Measurements from ENCODE around the gene PCBD1.

Gene PCBD1

DNA sequence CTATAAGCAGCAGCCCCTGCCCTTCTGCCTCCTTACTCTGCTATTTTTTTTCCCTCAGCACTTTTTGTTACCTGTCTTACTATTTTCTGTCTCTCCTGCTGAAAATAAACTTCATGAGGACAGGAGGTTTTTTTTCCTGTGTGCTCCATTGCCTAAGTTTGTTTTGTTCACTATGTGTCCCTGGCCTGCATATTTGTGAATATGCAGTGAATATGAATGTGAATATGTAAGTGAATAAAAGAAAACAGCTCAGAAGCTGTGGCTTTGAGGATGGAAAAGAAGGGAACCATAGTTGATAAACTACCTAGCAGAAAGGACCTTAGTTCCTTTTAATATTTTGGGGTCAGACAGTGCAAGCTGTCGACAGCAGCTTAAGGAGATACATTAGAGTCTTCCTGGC, 34.9 kb downstream of the PCBD1 start:
- no peak for TF ChIP-seq EGR1 (IDR thresholded peaks at IDR 0.05)
- no peak for TF ChIP-seq MAX (IDR thresholded peaks at IDR 0.05)

- TF ChIP-seq TEAD4 (IDR thresholded peaks at IDR 0.05) = no peak
- TF ChIP-seq RAD21 (IDR thresholded peaks at IDR 0.05; ENCODE audit: low read depth) = no peak
- TF ChIP-seq MAX (IDR thresholded peaks at IDR 0.05) = no peak
- TF ChIP-seq USF1 (IDR thresholded peaks at IDR 0.05) = no peak
- no peak for TF ChIP-seq FOXM1 (IDR thresholded peaks at IDR 0.05; ENCODE audit: borderline replicate concordance, low read depth)
- TF ChIP-seq ZBTB7A (IDR thresholded peaks at IDR 0.05; ENCODE audit: low read depth) = no peak
- TF ChIP-seq TCF12 (IDR thresholded peaks at IDR 0.05; ENCODE audit: low read depth) = no peak
- no peak for TF ChIP-seq REST (IDR thresholded peaks at IDR 0.05; ENCODE audit: low read depth)
- no peak for TF ChIP-seq EP300 (IDR thresholded peaks at IDR 0.05; ENCODE audit: borderline replicate concordance)
Measured at GRCh38 chr10:70853038-70853437, 35.3 kb downstream of the PCBD1 start.

DNA sequence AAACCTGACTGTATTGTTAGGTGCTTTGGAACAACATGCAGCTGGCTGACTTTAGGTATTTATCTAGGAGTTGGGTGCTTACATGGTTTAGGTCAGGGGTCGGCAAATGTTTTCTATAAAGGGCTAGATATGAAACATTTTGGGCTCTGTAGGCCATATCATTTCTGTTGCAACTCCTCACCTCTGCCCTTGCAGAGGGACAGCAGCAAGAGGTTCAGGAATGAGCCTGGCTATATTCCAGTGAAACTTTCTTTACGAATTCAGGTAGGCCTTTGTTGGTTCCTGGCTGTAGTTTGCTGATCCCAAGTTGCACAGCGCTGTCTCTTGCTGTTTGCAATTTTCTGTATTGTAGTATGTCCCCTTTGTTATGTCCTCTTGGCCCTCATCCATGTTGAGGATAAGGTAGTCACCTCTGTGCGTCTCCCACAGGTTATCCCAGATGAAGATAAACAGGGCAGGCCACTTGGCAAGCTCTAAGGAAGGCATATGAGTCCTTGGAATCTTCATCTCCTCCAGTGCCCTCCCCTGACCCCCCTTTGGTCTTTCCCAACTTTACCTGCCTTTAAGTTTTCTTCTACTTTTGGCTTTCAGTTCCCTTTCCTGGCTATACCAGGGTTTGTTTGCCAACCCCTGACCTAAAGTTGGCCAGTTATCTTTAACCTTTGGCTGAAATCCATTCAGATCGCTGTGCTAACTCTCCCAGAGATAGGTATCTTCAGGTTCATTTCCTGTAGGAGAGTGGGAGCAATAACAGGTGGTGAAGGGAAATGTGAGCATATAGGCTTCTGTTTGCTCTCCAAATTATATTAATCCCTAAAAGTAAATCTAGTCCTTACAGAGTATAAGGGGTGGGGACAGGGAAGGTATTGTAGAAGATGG, 36.5 kb downstream of the PCBD1 start:
- no peak for TF ChIP-seq NFIC (IDR thresholded peaks at IDR 0.05)
- TF ChIP-seq REST (IDR thresholded peaks at IDR 0.05; ENCODE audit: low read depth) = no peak
- TF ChIP-seq EP300 (IDR thresholded peaks at IDR 0.05; ENCODE audit: borderline replicate concordance) = no peak
- no peak for TF ChIP-seq YY1 (IDR thresholded peaks at IDR 0.05; ENCODE audit: low read depth)
- no peak for TF ChIP-seq TEAD4 (IDR thresholded peaks at IDR 0.05)
- TF ChIP-seq TAF1 (IDR thresholded peaks at IDR 0.05; ENCODE audit: low read depth) = no peak
- no peak for TF ChIP-seq USF1 (IDR thresholded peaks at IDR 0.05)
- TF ChIP-seq ZBTB7A (IDR thresholded peaks at IDR 0.05; ENCODE audit: low read depth) = no peak
- no peak for TF ChIP-seq CREB1 (IDR thresholded peaks at IDR 0.05; ENCODE audit: low read depth)
- no peak for TF ChIP-seq EGR1 (IDR thresholded peaks at IDR 0.05)
- no peak for TF ChIP-seq TCF12 (IDR thresholded peaks at IDR 0.05; ENCODE audit: low read depth)
- no peak for TF ChIP-seq MAX (IDR thresholded peaks at IDR 0.05)
- TF ChIP-seq CEBPB (IDR thresholded peaks at IDR 0.05) = no peak
- no peak for TF ChIP-seq FOXM1 (IDR thresholded peaks at IDR 0.05; ENCODE audit: borderline replicate concordance, low read depth)

DNA sequence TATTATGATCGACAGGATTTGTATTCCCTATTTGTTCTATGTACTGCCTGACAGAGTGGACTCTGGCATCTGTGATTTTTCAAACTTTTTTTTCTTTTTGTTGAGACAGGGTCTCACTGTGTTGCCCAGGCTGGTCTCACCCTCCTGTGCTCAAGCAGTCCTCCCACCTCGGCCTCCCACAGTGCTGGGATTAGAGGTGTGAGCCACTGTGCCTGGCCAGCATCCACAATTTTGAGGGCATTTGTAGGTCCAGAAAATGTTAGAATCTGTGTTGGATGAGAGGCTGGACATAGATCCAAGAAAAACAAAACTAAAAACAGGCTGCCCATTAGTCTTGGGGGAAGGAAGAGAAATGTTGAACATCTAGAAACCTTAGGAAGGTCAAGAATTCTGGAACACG, 38.3 kb downstream of the PCBD1 start:
- TF ChIP-seq USF1 (IDR thresholded peaks at IDR 0.05) (no peak), CREB1 (IDR thresholded peaks at IDR 0.05; ENCODE audit: low read depth) (no peak), TAF1 (IDR thresholded peaks at IDR 0.05; ENCODE audit: low read depth) (no peak), FOXM1 (IDR thresholded peaks at IDR 0.05; ENCODE audit: borderline replicate concordance, low read depth) (no peak), MAX (IDR thresholded peaks at IDR 0.05) (no peak), ZBTB7A (IDR thresholded peaks at IDR 0.05; ENCODE audit: low read depth) (no peak), EGR1 (IDR thresholded peaks at IDR 0.05) (no peak), REST (IDR thresholded peaks at IDR 0.05; ENCODE audit: low read depth) (no peak), NFIC (IDR thresholded peaks at IDR 0.05) (no peak)
